Endothelial cell of umbilical vein (primary cell): ENCODE data around the gene MGAT1. TPM values are rescaled to one million over a fixed set of nuclear protein-coding genes. Genes with fewer than 3 reads are reported as not detected.

Experiments
- BruUV-seq: library from RNA; stranded (reverse); fragments of 400-500 nt; replicated peaks from 2 replicates; lab custom pipeline; 2021; lab: Mats Ljungman, UMichigan
- CTCF ChIA-PET: fragments of 300-600, 350-600 bp; sonication (Branson Sonifier 250); formaldehyde crosslinking; loops from one replicate; lab custom pipeline; 2021; ENCODE audit warnings: antibody characterized with exemption, inconsistent platforms; lab: Charles Lee
- POLR2A ChIA-PET: fragments of 300-600, 350-600 bp; sonication (Branson Sonifier 250); formaldehyde crosslinking; loops from one replicate; lab custom pipeline; 2021; ENCODE audit warnings: antibody characterized with exemption, inconsistent platforms; lab: Charles Lee
- DNase-seq: peaks from one replicate; pipeline ENCODE4 v3.0.0-alpha.2; 2011; ENCODE audit warnings: low read depth, low spot score
- FAIRE-seq: peaks from 2 replicates; lab custom pipeline; 2011; peaks lifted over from hg19 to GRCh38; lab: Jason Lieb, UNC
- H2AFZ ChIP-seq: 2 replicates; pipeline ENCODE4 v1.6.0; 2012; ENCODE audit warnings: low read depth, low read length, control low read depth, inconsistent platforms
- H3K27ac ChIP-seq: 2 replicates; pipeline ENCODE4 v1.5.1; 2011; ENCODE audit warnings: low read depth, mild to moderate bottlenecking, control low read depth, low read length, moderate library complexity; ENCODE audit not compliant: insufficient read depth
- H3K27me3 ChIP-seq, 2 experiments: 2 replicates each; pipeline versions ENCODE4 v1.6.0 to v1.6.1; 2011; ENCODE audit warnings: low read length in 2 of 2, mixed read lengths in 1 of 2; ENCODE audit not compliant: control insufficient read depth in 2 of 2, insufficient read depth in 2 of 2
- H3K36me3 ChIP-seq, 2 experiments: 2 replicates in 1 of 2; 3 replicates in 1 of 2; pipeline ENCODE4 v1.5.1; 2011; ENCODE audit warnings: low read length in 2 of 2, mild to moderate bottlenecking in 1 of 2, moderate library complexity in 1 of 2; ENCODE audit not compliant: control insufficient read depth in 2 of 2, insufficient read depth in 2 of 2; ENCODE audit errors: extremely low read depth in 1 of 2
- H3K4me1 ChIP-seq: 3 replicates; pipeline ENCODE4 v1.5.1; 2011; ENCODE audit warnings: mild to moderate bottlenecking, low read length; ENCODE audit not compliant: control insufficient read depth, insufficient read depth; ENCODE audit errors: extremely low read depth
- H3K4me2 ChIP-seq: 2 replicates; pipeline ENCODE4 v1.6.1; 2011; ENCODE audit warnings: low read length, control low read depth, mixed read lengths; ENCODE audit not compliant: insufficient read depth
- H3K4me3 ChIP-seq, 3 experiments: fragments of 200-600 bp in 1 of 3; sonication (generic), shearing (Covaris generic) in 1 of 3; replicated peaks in 1 of 3; 2 replicates each; pipeline ENCODE4 v1.5.1; 2011 to 2016; ENCODE audit warnings: control low read depth in 3 of 3, low read length in 3 of 3, mild to moderate bottlenecking in 2 of 3, inconsistent platforms in 1 of 3, low read depth in 1 of 3, moderate library complexity in 1 of 3; ENCODE audit not compliant: insufficient read depth in 1 of 3
- H3K79me2 ChIP-seq: 2 replicates; pipeline ENCODE4 v1.6.0; 2012; ENCODE audit warnings: low read length, inconsistent platforms; ENCODE audit not compliant: control insufficient read depth, insufficient read depth
- H3K9ac ChIP-seq: replicated peaks from 2 replicates; pipeline ENCODE3; 2011; ENCODE audit warnings: low read length, control low read depth; ENCODE audit not compliant: insufficient read depth; ENCODE audit errors: extremely low read depth
- H3K9me1 ChIP-seq: replicated peaks from 3 replicates; pipeline ENCODE4 v1.6.0; 2011; ENCODE audit warnings: mild to moderate bottlenecking, low read length; ENCODE audit not compliant: control insufficient read depth, insufficient read depth; ENCODE audit errors: extremely low read depth
- H3K9me3 ChIP-seq: replicated peaks from 2 replicates; pipeline ENCODE4 v1.5.1; 2012; ENCODE audit warnings: low read length, inconsistent platforms; ENCODE audit not compliant: control insufficient read depth, insufficient read depth
- H4K20me1 ChIP-seq: replicated peaks from 2 replicates; pipeline ENCODE3; 2011; ENCODE audit warnings: mild to moderate bottlenecking, low read length; ENCODE audit not compliant: control insufficient read depth, insufficient read depth; ENCODE audit errors: extremely low read depth
- CTCF ChIP-seq, 2 donors: IDR thresholded peaks; 1 replicate in 1 of 2; 2 replicates in 1 of 2; pipeline ENCODE4 v1.5.1; 2011; ENCODE audit warnings: low read length in 2 of 2, mild to moderate bottlenecking in 2 of 2, moderate library complexity in 2 of 2, control low read depth in 1 of 2, inconsistent platforms in 1 of 2, low read depth in 1 of 2; ENCODE audit not compliant: insufficient read depth in 1 of 2; ENCODE audit errors: extremely low read depth in 1 of 2
- EZH2 ChIP-seq: IDR thresholded peaks from 2 replicates; pipeline ENCODE4 v1.6.1; 2012; ENCODE audit warnings: borderline replicate concordance, low read depth, mild to moderate bottlenecking, moderate library complexity, low read length, inconsistent platforms; ENCODE audit not compliant: severe bottlenecking
- FOS ChIP-seq: IDR thresholded peaks from 2 replicates; pipeline ENCODE4 v1.6.1; 2011; ENCODE audit warnings: mild to moderate bottlenecking, low read length, moderate library complexity, borderline replicate concordance; ENCODE audit not compliant: insufficient read depth
- GATA2 ChIP-seq: IDR thresholded peaks from 2 replicates; pipeline ENCODE4 v1.7.0; 2011; ENCODE audit warnings: low read depth, mild to moderate bottlenecking, moderate library complexity, mixed read lengths, low read length; ENCODE audit not compliant: insufficient read length, insufficient read depth
- JUN ChIP-seq: IDR thresholded peaks from 2 replicates; pipeline ENCODE4 v1.6.1; 2011; ENCODE audit warnings: borderline replicate concordance, low read depth; ENCODE audit not compliant: insufficient read length, insufficient read depth
- MAX ChIP-seq: IDR thresholded peaks from 2 replicates; pipeline ENCODE4 v1.6.1; 2011; ENCODE audit not compliant: insufficient read depth, insufficient read length
- MYC ChIP-seq: IDR thresholded peaks from one replicate; pipeline ENCODE4 v1.6.1; 2011; ENCODE audit warnings: mild to moderate bottlenecking, low read depth, low read length
- POLR2A ChIP-seq: IDR thresholded peaks from 2 replicates; pipeline ENCODE4 v1.6.1; 2012; ENCODE audit warnings: low read depth, mild to moderate bottlenecking, control low read depth, low read length
- POLR2AphosphoS5 ChIP-seq: IDR thresholded peaks from 2 replicates; pipeline ENCODE4 v1.6.1; 2012; ENCODE audit warnings: low read depth, mild to moderate bottlenecking, control low read depth, low read length, moderate library complexity; ENCODE audit not compliant: insufficient read depth
- dilution Hi-C: fragments of 300-500 bp; cut with MboI; formaldehyde crosslinking; loops from one replicate; pipeline ENCODE4 v1.15.0; 2019; ENCODE audit warnings: low sequenced_read_pairs; ENCODE audit not compliant: extremely low pct_ligation_motif_present
- intact Hi-C: fragments of 100-400 bp; cut with micrococcal nuclease; formaldehyde crosslinking; loops from one replicate; pipeline ENCODE4 v1.10.0; 2022
- polyA plus RNA-seq, 4 experiments: library from polyadenylated mRNA; depleted of rRNA in 3 of 4; stranded (reverse) in 3 of 4; unstranded in 1 of 4; fragments of >200 nt; gene quantifications; 2 replicates each; pipeline versions ENCODE4 v1.2.1 to v1.2.3, GENCODE V29; 2011 to 2012; ENCODE audit warnings: missing spikeins in 1 of 4
- total RNA-seq: library from RNA; stranded (reverse); gene quantifications from 2 replicates; pipeline ENCODE4 v1.2.3, GENCODE V29; 2021

The MGAT1 gene
- total and polyA plus RNA-seq, 2 donors (not counting 3 experiments of a cell fraction or from before 2014, with no cell fraction given), result 123 to 126 TPM

- dilution Hi-C loops (no loop called here), intact Hi-C loops (loop anchor here (5.0 kb wide), 1 partner anchor 166 kb away; the partner anchor contains the start of gene FLT4)
- Histone ChIP-seq H3K27ac (no peak overlapping the region), H3K9ac (no peak overlapping the region), H3K27me3 (no peaks in the 10 kb centered on the region), H3K36me3 (no peaks in the 10 kb centered on the region), H2AFZ (no peak overlapping the region), H3K4me2 (no peak overlapping the region), H3K4me1 (peaks cover 44% of the 10 kb centered on the region), H3K9me3 (no peaks in the 10 kb centered on the region), H3K9me1 (no peaks in the 10 kb centered on the region), H3K4me3 (no peak overlapping the region), H4K20me1 (no peaks in the 10 kb centered on the region), H3K79me2 (peaks cover 5% of the 10 kb centered on the region)
- POLR2A ChIA-PET, result no interaction called here
- TF ChIP-seq MYC (no peak), EZH2 (no peak), FOS (no peak), POLR2AphosphoS5 (no peak), MAX (no peak), POLR2A (no peak), CTCF (IDR thresholded peaks at IDR 0.05; ENCODE audit: extremely low read depth in 1 of 2, insufficient read depth in 1 of 2, low read depth in 1 of 2, low read length in 2 of 2) (no peak), GATA2 (no peak), JUN (no peak)
- BruUV-seq, result no TSS peak
- FAIRE-seq (no peak), DNase-seq (no peak)
- CTCF ChIA-PET, result no interaction called here
Observed at GRCh38 chr5:180813420-180813819, 10.8 kb upstream of the MGAT1 start.
